NB4 (cell line): ENCODE measurements around the gene SEMA6A.

Experiments used
- CTCF ChIP-seq: IDR thresholded peaks from one replicate; pipeline ENCODE4 v1.5.1; 2012; ENCODE audit warnings: low read depth, low read length
- MAX ChIP-seq: IDR thresholded peaks from 2 replicates; pipeline ENCODE4 v1.6.1; 2011; ENCODE audit warnings: low read depth, low read length
- POLR2A ChIP-seq: IDR thresholded peaks from 2 replicates; pipeline ENCODE4 v1.6.1; 2011; ENCODE audit warnings: mild to moderate bottlenecking; ENCODE audit not compliant: insufficient read length; ENCODE audit errors: extremely low read depth

- no peak for TF ChIP-seq CTCF
- no peak for TF ChIP-seq POLR2A
- TF ChIP-seq MAX, result no peak
Observed at GRCh38 chr5:116564312-116564711, 10.3 kb downstream of the SEMA6A start.
